HG02973 (cell line): ENCODE data around the gene SMURF1.

Source experiments
- ATAC-seq: cut with Tn5 transposase; IDR thresholded peaks from one replicate; pipeline ENCODE4 v1.9.1; 2021; ENCODE audit warnings: moderate library complexity; ENCODE audit not compliant: unreplicated experiment

SMURF1 gene

GRCh38 chr7:99141841-99142726 lies 1.8 kb downstream of the SMURF1 start:
- ATAC-seq, result no peak

- no peak for ATAC-seq
Observed at GRCh38 chr7:99141334-99141733, 2.6 kb downstream of the SMURF1 start.

GRCh38 chr7:99140813-99141212 lies 3.1 kb downstream of the SMURF1 start:
- no peak for ATAC-seq

- no peak for ATAC-seq
Observed at GRCh38 chr7:99139036-99139435, 4.9 kb downstream of the SMURF1 start.

DNA sequence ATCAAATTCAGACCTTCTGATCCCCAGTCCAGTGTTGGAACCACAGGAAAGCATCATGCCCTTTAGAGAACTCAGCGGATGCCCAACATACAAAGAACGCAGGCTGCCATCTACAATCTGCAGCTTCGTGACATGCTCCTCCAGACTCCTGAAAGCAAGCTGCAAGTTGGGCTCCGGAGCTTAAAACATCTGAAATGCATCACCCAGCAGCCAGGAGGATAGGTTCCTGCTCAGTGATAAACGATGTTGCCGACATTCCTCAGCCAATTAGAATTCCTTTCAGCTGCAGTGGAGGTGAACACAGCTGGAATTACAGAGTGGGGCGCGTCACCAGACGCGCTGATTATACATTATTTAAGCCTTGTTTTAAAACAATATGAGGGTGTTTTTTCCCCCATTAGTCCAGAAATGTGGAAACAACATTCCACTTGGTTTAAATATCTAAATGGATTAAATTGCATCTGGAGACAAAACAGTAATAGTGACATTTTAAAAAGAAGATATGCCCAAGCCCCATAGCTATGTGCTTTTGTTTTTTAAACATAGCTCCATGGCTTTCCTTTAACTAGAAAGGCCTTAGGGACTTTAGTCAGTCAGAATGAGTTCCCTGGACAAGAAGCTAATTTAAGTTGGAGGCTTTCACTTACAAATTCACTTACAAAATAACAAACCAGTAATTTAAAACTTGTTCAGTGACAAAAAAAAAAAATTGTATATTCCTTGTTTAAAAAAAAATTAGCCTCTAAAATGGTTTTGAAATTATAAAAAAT lies 6.3 kb downstream of the SMURF1 start:
- ATAC-seq, result no peak

DNA sequence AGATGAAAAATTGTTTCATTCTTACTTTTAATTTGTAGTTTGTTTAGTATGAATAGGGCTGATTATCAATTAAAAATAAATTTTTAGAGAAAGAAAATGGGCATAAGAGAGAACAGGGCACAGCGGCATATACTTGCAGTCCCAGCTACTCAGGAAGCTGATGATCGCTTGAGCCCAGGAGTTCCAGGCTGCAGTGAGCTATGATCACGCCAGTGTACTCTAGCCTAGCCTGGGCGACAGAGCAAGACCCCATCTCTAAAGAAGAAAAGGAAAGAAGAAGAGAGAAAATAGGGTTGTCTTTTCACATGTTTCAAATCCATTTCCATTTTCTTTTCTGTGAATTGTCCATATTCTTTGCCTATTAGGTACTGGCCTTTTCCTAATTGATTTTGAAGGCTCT lies 8.0 kb downstream of the SMURF1 start:
- ATAC-seq, result no peak

DNA sequence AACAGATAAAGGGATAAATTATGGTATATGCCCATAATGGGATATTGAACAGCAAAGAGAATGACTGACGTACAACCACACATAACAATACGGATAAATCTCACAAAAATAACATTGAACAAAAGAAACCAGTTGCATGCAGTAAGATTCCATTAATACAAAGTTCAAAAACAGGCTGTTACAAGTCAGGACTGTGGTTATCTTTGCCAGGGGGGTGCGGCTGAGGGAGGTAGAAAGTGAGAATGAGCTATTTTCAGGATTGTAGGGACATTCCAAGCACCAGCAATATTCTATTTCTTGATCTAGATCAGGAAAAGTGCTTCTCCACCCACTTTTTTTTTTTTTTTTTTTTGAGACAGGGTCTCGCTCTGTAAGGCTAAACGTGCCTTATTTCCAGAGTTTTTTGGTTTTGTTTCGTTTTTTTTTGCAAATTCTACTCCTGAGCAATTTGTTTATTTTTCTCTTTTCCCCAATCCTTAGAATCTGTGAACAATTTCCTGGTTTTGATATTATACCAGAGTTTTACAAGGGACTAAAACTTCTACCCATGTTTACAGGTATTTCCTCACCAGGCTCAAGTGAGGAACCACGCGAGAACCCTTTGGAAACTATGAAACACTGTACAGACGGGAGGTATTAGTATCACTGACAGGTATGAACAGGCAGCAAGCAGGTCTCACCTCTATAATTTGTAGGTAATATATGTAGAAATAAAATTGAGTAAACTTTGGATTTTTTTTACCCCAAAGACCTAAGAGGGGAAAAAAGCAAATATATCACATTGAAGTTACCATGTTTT lies 9.9 kb downstream of the SMURF1 start:
- no peak for ATAC-seq

- ATAC-seq, result no peak
Observed at GRCh38 chr7:99132595-99133321, 11.2 kb downstream of the SMURF1 start.

GRCh38 chr7:99131290-99131689 lies 12.6 kb downstream of the SMURF1 start:
- ATAC-seq, result no peak

- no peak for ATAC-seq
Observed at GRCh38 chr7:99129536-99129935, 14.4 kb downstream of the SMURF1 start.

GRCh38 chr7:99129001-99129400 lies 14.9 kb downstream of the SMURF1 start:
- no peak for ATAC-seq

- ATAC-seq, result no peak
Observed at GRCh38 chr7:99128076-99128950, 15.6 kb downstream of the SMURF1 start.

- no peak for ATAC-seq
Observed at GRCh38 chr7:99127636-99128035, 16.3 kb downstream of the SMURF1 start.

DNA sequence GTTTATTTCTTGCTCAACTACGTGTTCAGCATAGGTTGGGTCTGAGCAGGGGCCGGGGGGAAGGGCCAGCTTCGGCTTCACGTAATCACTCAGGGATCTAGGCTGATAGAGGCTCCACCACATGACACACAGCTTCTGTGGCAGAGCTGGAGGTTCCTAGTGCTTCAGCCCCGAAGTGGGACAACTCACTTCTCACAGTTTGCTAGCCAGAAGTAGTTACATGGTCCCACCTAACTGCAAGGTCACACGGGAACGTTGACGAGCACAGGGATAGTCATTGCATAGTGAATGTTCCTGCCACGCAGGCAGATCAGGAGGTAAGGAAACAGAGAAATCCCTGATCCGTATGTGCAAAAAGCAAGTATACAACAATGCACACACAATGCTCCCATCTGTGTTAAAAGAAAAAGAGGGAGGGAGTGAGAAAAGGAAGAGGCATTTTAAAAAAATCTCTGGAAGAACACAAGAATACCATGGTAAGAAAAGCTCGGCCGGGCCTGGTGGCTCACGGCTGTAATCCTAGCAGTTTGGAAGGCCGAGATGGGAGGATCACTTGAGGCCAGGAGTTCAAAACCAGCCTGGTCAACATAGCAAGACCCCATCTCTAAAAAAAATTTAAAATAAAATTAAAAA lies 16.9 kb downstream of the SMURF1 start:
- ATAC-seq, result no peak

DNA sequence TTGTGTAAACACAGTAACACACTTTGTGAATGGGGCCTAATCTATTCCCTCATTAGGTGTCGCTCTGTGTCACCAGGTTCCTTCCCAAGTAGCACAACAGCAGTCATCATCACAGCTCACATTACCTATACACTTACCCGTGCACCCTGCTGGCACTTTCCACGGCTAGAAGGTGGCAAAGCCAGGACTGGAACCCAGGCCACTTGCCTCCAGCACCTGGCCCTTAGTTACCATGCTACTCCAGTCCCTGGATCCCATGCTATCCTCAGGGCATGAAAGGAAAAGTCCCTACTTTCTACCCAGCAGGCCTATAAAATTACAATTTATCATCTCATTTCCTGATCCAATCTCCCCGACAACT lies 18.4 kb downstream of the SMURF1 start:
- no peak for ATAC-seq

- ATAC-seq, result no peak
Observed at GRCh38 chr7:99124751-99125504, 19.0 kb downstream of the SMURF1 start.

- no peak for ATAC-seq
Observed at GRCh38 chr7:99124236-99124635, 19.7 kb downstream of the SMURF1 start.

GRCh38 chr7:99123571-99124033 lies 20.3 kb downstream of the SMURF1 start:
- ATAC-seq, result no peak
